Loucy (cell line): Measurements from ENCODE around the gene GPC3.

Experiments used
- EZH2phosphoT487 ChIP-seq: fragments of 200-600 bp; IDR thresholded peaks from 2 replicates; pipeline ENCODE4 v1.6.1; 2018; ENCODE audit warnings: antibody characterized with exemption, mild to moderate bottlenecking, moderate library complexity, borderline replicate concordance
- TF ChIP-seq, protein P1 (sequence below): fragments of 200-600 bp; sonication (generic); conservative IDR thresholded peaks from 2 replicates; pipeline ENCODE4 v1.5.1; 2014; ENCODE audit warnings: mild to moderate bottlenecking, antibody characterized with exemption, low read length

DNA sequence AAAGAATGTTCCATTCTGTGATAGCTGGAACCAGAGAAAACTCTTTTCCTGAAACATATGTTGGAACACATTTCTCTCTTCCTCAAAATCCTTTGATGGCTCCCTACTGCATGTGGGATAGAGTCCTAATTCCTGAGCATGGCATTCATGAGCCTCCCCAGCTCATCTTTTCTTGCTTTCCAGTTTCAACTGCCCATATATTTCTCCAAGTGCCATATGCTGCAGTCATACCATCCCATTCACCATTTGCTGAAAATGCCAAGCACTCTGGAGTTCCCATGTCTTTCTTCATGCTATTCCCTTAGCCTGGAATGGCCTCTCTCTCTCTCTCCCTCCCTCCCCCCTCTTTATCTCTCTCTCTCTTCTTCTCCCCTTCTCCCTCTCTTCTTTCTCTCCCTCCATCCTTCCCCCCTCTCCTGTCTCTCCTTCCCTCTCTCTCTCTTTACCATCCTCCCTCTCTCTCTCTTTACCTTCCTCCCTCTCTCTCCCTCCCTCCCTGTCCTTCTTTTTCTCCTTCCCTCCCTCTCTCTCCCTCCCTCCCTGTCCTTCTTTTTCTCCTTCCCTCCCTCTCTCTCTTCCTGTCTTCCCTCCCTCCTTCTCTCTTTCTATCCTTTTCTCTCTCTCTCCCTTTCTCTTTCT is 436.0 kb downstream of the GPC3 start:
- TF ChIP-seq, protein P1, sequence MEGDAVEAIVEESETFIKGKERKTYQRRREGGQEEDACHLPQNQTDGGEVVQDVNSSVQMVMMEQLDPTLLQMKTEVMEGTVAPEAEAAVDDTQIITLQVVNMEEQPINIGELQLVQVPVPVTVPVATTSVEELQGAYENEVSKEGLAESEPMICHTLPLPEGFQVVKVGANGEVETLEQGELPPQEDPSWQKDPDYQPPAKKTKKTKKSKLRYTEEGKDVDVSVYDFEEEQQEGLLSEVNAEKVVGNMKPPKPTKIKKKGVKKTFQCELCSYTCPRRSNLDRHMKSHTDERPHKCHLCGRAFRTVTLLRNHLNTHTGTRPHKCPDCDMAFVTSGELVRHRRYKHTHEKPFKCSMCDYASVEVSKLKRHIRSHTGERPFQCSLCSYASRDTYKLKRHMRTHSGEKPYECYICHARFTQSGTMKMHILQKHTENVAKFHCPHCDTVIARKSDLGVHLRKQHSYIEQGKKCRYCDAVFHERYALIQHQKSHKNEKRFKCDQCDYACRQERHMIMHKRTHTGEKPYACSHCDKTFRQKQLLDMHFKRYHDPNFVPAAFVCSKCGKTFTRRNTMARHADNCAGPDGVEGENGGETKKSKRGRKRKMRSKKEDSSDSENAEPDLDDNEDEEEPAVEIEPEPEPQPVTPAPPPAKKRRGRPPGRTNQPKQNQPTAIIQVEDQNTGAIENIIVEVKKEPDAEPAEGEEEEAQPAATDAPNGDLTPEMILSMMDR, result no peak
- TF ChIP-seq EZH2phosphoT487, result no peak
